ENCODE data around the gene ENG. TPM values are rescaled to one million over a fixed set of nuclear protein-coding genes. Genes with fewer than 3 reads are reported as not detected.

The ENG gene
- total and polyA plus RNA-seq, 2 of the 8 experiments (the other 6 are each of a cell fraction or from before 2014, with no cell fraction given) = 1.8 to 4.4 TPM

GRCh38 chr9:127832248-127832647 lies 22.2 kb downstream of the ENG start (continued):
- no peak for TF ChIP-seq SIN3A (conservative IDR thresholded peaks at IDR 0.05 in 1 of 2, IDR thresholded peaks at IDR 0.05 in 1 of 2; ENCODE audit: low read depth in 1 of 2, low read length in 2 of 2)
- TF ChIP-seq, protein P1, sequence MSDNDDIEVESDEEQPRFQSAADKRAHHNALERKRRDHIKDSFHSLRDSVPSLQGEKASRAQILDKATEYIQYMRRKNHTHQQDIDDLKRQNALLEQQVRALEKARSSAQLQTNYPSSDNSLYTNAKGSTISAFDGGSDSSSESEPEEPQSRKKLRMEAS (IDR thresholded peaks at IDR 0.05) = no peak
